ENCODE data around the gene PGLYRP4.

PGLYRP4 gene

GRCh38 chr1:153348511-153349362 is at the start of gene PGLYRP4:
TSS of gene PGLYRP4 (minus strand) at chr1:153348841. CDS start at chr1:153347932, 909 bp downstream.
- Histone ChIP-seq H3K36me3 (ENCODE audit: insufficient read depth, low read depth, low read length) (no peaks in the 10 kb centered on the region), H3K9me3 (ENCODE audit: insufficient read depth, low read depth, low read length) (no peaks in the 10 kb centered on the region), H3K27ac (ENCODE audit: low read length) (no peak within 1 kb of the TSS), H3K9ac (ENCODE audit: low read depth, low read length) (no peak within 1 kb of the TSS), H3K27me3 (ENCODE audit: insufficient read depth, low read length) (0 out of 2 replicates have a peak, but pooled peaks cover 4% of the 10 kb centered on the region), H3K4me1 (ENCODE audit: insufficient read depth, low read length) (no peaks in the 10 kb centered on the region), H3K4me3 (ENCODE audit: low read length) (no peak within 1 kb of the TSS)

GRCh38 chr1:153397924-153398651 is 49.4 kb upstream of the PGLYRP4 start:
- Histone ChIP-seq H3K36me3 (ENCODE audit: insufficient read depth, low read depth, low read length) (no peaks in the 10 kb centered on the region), H3K9ac (ENCODE audit: low read depth, low read length) (no peak overlapping the region), H3K4me3 (ENCODE audit: low read length) (no peak overlapping the region), H3K9me3 (ENCODE audit: insufficient read depth, low read depth, low read length) (no peaks in the 10 kb centered on the region), H3K4me1 (ENCODE audit: insufficient read depth, low read length) (no peaks in the 10 kb centered on the region), H3K27me3 (ENCODE audit: insufficient read depth, low read length) (peaks cover 7% of the 10 kb centered on the region; the same call in 1 of the 2 replicates), H3K27ac (ENCODE audit: low read length) (no peak overlapping the region)

GRCh38 chr1:153397051-153397923 is 48.6 kb upstream of the PGLYRP4 start:
- H3K36me3 ChIP-seq (ENCODE audit: insufficient read depth, low read depth, low read length): no peaks in the 10 kb centered on the region
- H3K9me3 ChIP-seq (ENCODE audit: insufficient read depth, low read depth, low read length): no peaks in the 10 kb centered on the region
- H3K27me3 ChIP-seq (ENCODE audit: insufficient read depth, low read length): peaks cover 3% of the 10 kb centered on the region; the same call in 1 of the 2 replicates
- H3K4me1 ChIP-seq (ENCODE audit: insufficient read depth, low read length): no peaks in the 10 kb centered on the region
- H3K4me3 ChIP-seq (ENCODE audit: low read length): no peak overlapping the region
- no peak overlapping the region for H3K27ac ChIP-seq (ENCODE audit: low read length)
- H3K9ac ChIP-seq (ENCODE audit: low read depth, low read length): no peak overlapping the region

GRCh38 chr1:153396461-153396860 is 47.8 kb upstream of the PGLYRP4 start:
- no peaks in the 10 kb centered on the region for H3K27me3 ChIP-seq (ENCODE audit: insufficient read depth, low read length)
- no peak overlapping the region for H3K9ac ChIP-seq (ENCODE audit: low read depth, low read length)
- no peaks in the 10 kb centered on the region for H3K4me1 ChIP-seq (ENCODE audit: insufficient read depth, low read length)
- H3K4me3 ChIP-seq (ENCODE audit: low read length): no peak overlapping the region
- no peak overlapping the region for H3K27ac ChIP-seq (ENCODE audit: low read length)
- H3K36me3 ChIP-seq (ENCODE audit: insufficient read depth, low read depth, low read length): no peaks in the 10 kb centered on the region
- no peaks in the 10 kb centered on the region for H3K9me3 ChIP-seq (ENCODE audit: insufficient read depth, low read depth, low read length)

- Histone ChIP-seq H3K36me3 (ENCODE audit: insufficient read depth, low read depth, low read length) (no peaks in the 10 kb centered on the region), H3K9me3 (ENCODE audit: insufficient read depth, low read depth, low read length) (no peaks in the 10 kb centered on the region), H3K27me3 (ENCODE audit: insufficient read depth, low read length) (no peaks in the 10 kb centered on the region), H3K9ac (ENCODE audit: low read depth, low read length) (no peak overlapping the region), H3K27ac (ENCODE audit: low read length) (no peak overlapping the region), H3K4me1 (ENCODE audit: insufficient read depth, low read length) (no peaks in the 10 kb centered on the region), H3K4me3 (ENCODE audit: low read length) (no peak overlapping the region)
These were observed 47.1 kb upstream of the PGLYRP4 start for GRCh38 chr1:153395776-153396175.

GRCh38 chr1:153395136-153395685 is 46.6 kb upstream of the PGLYRP4 start:
- H3K36me3 ChIP-seq (ENCODE audit: insufficient read depth, low read depth, low read length): no peaks in the 10 kb centered on the region
- H3K4me3 ChIP-seq (ENCODE audit: low read length): no peak overlapping the region
- H3K27ac ChIP-seq (ENCODE audit: low read length): no peak overlapping the region
- no peaks in the 10 kb centered on the region for H3K27me3 ChIP-seq (ENCODE audit: insufficient read depth, low read length)
- H3K4me1 ChIP-seq (ENCODE audit: insufficient read depth, low read length): no peaks in the 10 kb centered on the region
- H3K9ac ChIP-seq (ENCODE audit: low read depth, low read length): no peak overlapping the region
- no peaks in the 10 kb centered on the region for H3K9me3 ChIP-seq (ENCODE audit: insufficient read depth, low read depth, low read length)

- Histone ChIP-seq H3K4me1 (ENCODE audit: insufficient read depth, low read length) (no peaks in the 10 kb centered on the region), H3K9ac (ENCODE audit: low read depth, low read length) (no peak overlapping the region), H3K4me3 (ENCODE audit: low read length) (no peak overlapping the region), H3K27ac (ENCODE audit: low read length) (no peak overlapping the region), H3K9me3 (ENCODE audit: insufficient read depth, low read depth, low read length) (no peaks in the 10 kb centered on the region), H3K27me3 (ENCODE audit: insufficient read depth, low read length) (no peaks in the 10 kb centered on the region), H3K36me3 (ENCODE audit: insufficient read depth, low read depth, low read length) (no peaks in the 10 kb centered on the region)
These were observed 45.8 kb upstream of the PGLYRP4 start for GRCh38 chr1:153394391-153394790.

GRCh38 chr1:153393926-153394325 is 45.3 kb upstream of the PGLYRP4 start:
- Histone ChIP-seq H3K27me3 (ENCODE audit: insufficient read depth, low read length) (no peaks in the 10 kb centered on the region), H3K9me3 (ENCODE audit: insufficient read depth, low read depth, low read length) (no peaks in the 10 kb centered on the region), H3K36me3 (ENCODE audit: insufficient read depth, low read depth, low read length) (no peaks in the 10 kb centered on the region), H3K4me1 (ENCODE audit: insufficient read depth, low read length) (no peaks in the 10 kb centered on the region), H3K4me3 (ENCODE audit: low read length) (no peak overlapping the region), H3K9ac (ENCODE audit: low read depth, low read length) (no peak overlapping the region), H3K27ac (ENCODE audit: low read length) (no peak overlapping the region)

GRCh38 chr1:153392822-153393221 is 44.2 kb upstream of the PGLYRP4 start:
- no peaks in the 10 kb centered on the region for H3K4me1 ChIP-seq (ENCODE audit: insufficient read depth, low read length)
- no peak overlapping the region for H3K27ac ChIP-seq (ENCODE audit: low read length)
- no peak overlapping the region for H3K4me3 ChIP-seq (ENCODE audit: low read length)
- H3K27me3 ChIP-seq (ENCODE audit: insufficient read depth, low read length): no peaks in the 10 kb centered on the region
- H3K9ac ChIP-seq (ENCODE audit: low read depth, low read length): no peak overlapping the region
- H3K9me3 ChIP-seq (ENCODE audit: insufficient read depth, low read depth, low read length): no peaks in the 10 kb centered on the region
- H3K36me3 ChIP-seq (ENCODE audit: insufficient read depth, low read depth, low read length): no peaks in the 10 kb centered on the region

- no peaks in the 10 kb centered on the region for H3K36me3 ChIP-seq (ENCODE audit: insufficient read depth, low read depth, low read length)
- H3K4me3 ChIP-seq (ENCODE audit: low read length): no peak overlapping the region
- no peaks in the 10 kb centered on the region for H3K27me3 ChIP-seq (ENCODE audit: insufficient read depth, low read length)
- H3K27ac ChIP-seq (ENCODE audit: low read length): no peak overlapping the region
- H3K4me1 ChIP-seq (ENCODE audit: insufficient read depth, low read length): no peaks in the 10 kb centered on the region
- H3K9me3 ChIP-seq (ENCODE audit: insufficient read depth, low read depth, low read length): no peaks in the 10 kb centered on the region
- no peak overlapping the region for H3K9ac ChIP-seq (ENCODE audit: low read depth, low read length)
These were observed 43.6 kb upstream of the PGLYRP4 start for GRCh38 chr1:153392258-153392657.
